HepG2 (cell line): ENCODE results near the gene NUTF2. TPM values are rescaled to one million over a fixed set of nuclear protein-coding genes. Genes with fewer than 3 reads are reported as not detected.

Experiments used
- ASH2L ChIP-seq: fragments of 300-600, 200-600 bp; sonication (generic); IDR thresholded peaks from 2 replicates; pipeline ENCODE4 v1.7.0; 2017; ENCODE audit warnings: low read depth, mild to moderate bottlenecking, moderate library complexity, mixed read lengths, low read length; ENCODE audit not compliant: insufficient read length
- CENPT ChIP-seq: sonication (generic); formaldehyde crosslinking; IDR thresholded peaks from 2 replicates; pipeline ENCODE4 v1.8.0; 2022; ENCODE audit warnings: low read depth, mild to moderate bottlenecking, moderate library complexity, missing genetic modification reagents
- GABPA ChIP-seq, 2 experiments: IDR thresholded peaks; 2 replicates each; pipeline ENCODE4 v1.6.1; 2011 to 2016; ENCODE audit warnings: low read depth in 2 of 2, low read length in 1 of 2, missing biosample characterization in 1 of 2, missing genetic modification characterization in 1 of 2
- HOXD1 ChIP-seq: sonication (generic); formaldehyde crosslinking; IDR thresholded peaks from 2 replicates; pipeline ENCODE4 v1.5.0; 2020; ENCODE audit warnings: missing genetic modification reagents
- MEF2D ChIP-seq: sonication (generic); formaldehyde crosslinking; IDR thresholded peaks from 2 replicates; pipeline ENCODE4 v1.5.1; 2020; ENCODE audit warnings: mild to moderate bottlenecking, missing genetic modification reagents
- MYNN ChIP-seq: sonication (generic); formaldehyde crosslinking; IDR thresholded peaks from 2 replicates; pipeline ENCODE4 v1.4.0; 2020; ENCODE audit warnings: mild to moderate bottlenecking, low read depth, missing genetic modification reagents
- RARA ChIP-seq: IDR thresholded peaks from 2 replicates; pipeline ENCODE4 v1.6.1; 2016; ENCODE audit warnings: missing genetic modification reagents, missing compliant biosample characterization
- SALL2 ChIP-seq: sonication (generic); formaldehyde crosslinking; IDR thresholded peaks from 2 replicates; pipeline ENCODE4 v1.8.1; 2023; ENCODE audit warnings: mild to moderate bottlenecking, missing genetic modification reagents, inconsistent platforms
- TEAD3 ChIP-seq: optimal IDR thresholded peaks from 2 replicates; pipeline ENCODE3; 2016; ENCODE audit warnings: borderline replicate concordance
- ZNF160 ChIP-seq: sonication (generic); formaldehyde crosslinking; IDR thresholded peaks from 2 replicates; pipeline ENCODE4 v1.8.0; 2022; ENCODE audit warnings: mild to moderate bottlenecking, inconsistent platforms, missing genetic modification reagents
- ZNF282 ChIP-seq: fragments of 450-650 bp; IDR thresholded peaks from 2 replicates; pipeline ENCODE4 v1.6.1; 2018; ENCODE audit not compliant: partially characterized antibody
- ZNF382 ChIP-seq: sonication (generic); formaldehyde crosslinking; IDR thresholded peaks from 2 replicates; pipeline ENCODE4 v1.5.0; 2020; ENCODE audit warnings: missing genetic modification reagents, mild to moderate bottlenecking, borderline replicate concordance
- ZNF431 ChIP-seq: sonication (generic); formaldehyde crosslinking; IDR thresholded peaks from 2 replicates; pipeline ENCODE4 v1.9.0; 2022; ENCODE audit warnings: missing genetic modification reagents, low read depth, mild to moderate bottlenecking, borderline replicate concordance
- ZNF629 ChIP-seq: sonication (generic); formaldehyde crosslinking; conservative IDR thresholded peaks from 2 replicates; pipeline ENCODE4 v1.5.0; 2020; ENCODE audit warnings: missing genetic modification reagents
- polyA plus RNA-seq, 8 experiments: library from polyadenylated mRNA; depleted of rRNA in 3 of 8; stranded (reverse) in 7 of 8; unstranded in 1 of 8; fragments of >200 nt; fragmentation: Illumina TruSeq in 4 of 8; extraction: Trizol in 4 of 8; gene quantifications; 2 replicates each; pipeline versions ENCODE4 v1.2.1 to v1.2.3, GENCODE V29; 2011 to 2016; ENCODE audit warnings: low read depth in 4 of 8, missing spikeins in 1 of 8, mixed read lengths in 1 of 8; ENCODE audit not compliant: insufficient read depth in 1 of 8
- total RNA-seq, 5 experiments: library from RNA; depleted of rRNA; stranded (reverse); fragments of >200 nt; fragmentation: Illumina TruSeq; extraction: Trizol; gene quantifications; 2 replicates each; pipeline ENCODE4 v1.2.3, GENCODE V29; 2016; ENCODE audit warnings: low read depth in 1 of 5
- TF ChIP-seq, protein P1 (sequence below): sonication (generic); formaldehyde crosslinking; IDR thresholded peaks from 2 replicates; pipeline ENCODE4 v1.5.0; 2020; ENCODE audit warnings: missing genetic modification reagents
- TF ChIP-seq, protein P2 (sequence below): sonication (generic); formaldehyde crosslinking; IDR thresholded peaks from 2 replicates; pipeline ENCODE4 v1.8.0; 2023; ENCODE audit warnings: mild to moderate bottlenecking, missing genetic modification reagents
- TF ChIP-seq, protein P3 (sequence below), 2 experiments: sonication (generic) in 1 of 2; formaldehyde crosslinking in 1 of 2; IDR thresholded peaks; 2 replicates each; pipeline versions ENCODE4 v1.6.1 to v1.9.0; 2014 to 2022; ENCODE audit warnings: antibody characterized with exemption in 1 of 2, borderline replicate concordance in 1 of 2, inconsistent platforms in 1 of 2, low read depth in 1 of 2, missing genetic modification reagents in 1 of 2

Gene NUTF2
- total and polyA plus RNA-seq, 2 of the 13 experiments (the other 11 are each of a cell fraction or from before 2014, with no cell fraction given), result 168 to 214 TPM

DNA sequence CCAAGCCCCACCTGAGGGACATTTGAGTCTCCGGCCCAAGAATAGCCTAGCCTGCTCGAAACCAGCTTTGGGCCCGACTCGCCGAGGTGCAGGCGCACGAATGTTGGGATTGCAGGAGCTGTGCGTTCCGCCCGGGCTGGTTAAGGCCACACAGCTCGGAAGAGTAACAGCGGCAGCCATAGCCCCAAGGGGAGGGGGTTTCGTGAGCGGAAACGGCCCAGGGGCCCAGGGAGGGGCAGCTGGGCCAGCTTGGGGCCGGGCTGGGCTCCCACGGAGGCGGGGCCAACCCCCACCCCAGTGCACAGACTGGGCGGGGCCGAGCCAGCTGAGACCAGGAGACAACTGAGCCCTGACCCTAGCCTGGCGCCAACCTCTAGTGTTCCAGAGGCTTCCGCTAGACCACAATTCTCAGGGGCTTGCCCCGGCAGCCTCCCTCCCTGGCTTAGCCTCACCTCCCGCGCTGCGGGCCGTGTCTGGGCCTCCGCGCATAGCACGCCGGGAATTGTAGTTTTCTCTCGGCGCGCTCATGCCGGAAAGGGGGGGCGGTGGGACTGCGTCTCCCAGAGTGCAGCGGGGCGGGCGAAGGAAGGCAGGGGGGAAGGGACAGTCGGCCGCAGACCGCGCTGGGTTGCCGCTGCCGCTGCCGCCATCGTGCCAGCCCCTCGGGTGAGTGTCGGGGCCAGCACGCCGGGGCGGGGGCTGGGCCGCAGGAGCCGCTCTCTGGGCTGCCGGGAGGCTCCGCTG, at the start of gene NUTF2 (continued):
- TF ChIP-seq MYNN (no peak; the same call in 1 of the 2 replicates), TEAD3 (CRISPR knock-in tag) (peak; percentile 66), CENPT (CRISPR knock-in tag) (0 out of 2 replicates have a peak, but pooled peaks have one; percentile 38), GABPA (IDR thresholded peaks at IDR 0.05; ENCODE audit: low read depth, low read length) (no peak), GABPA (CRISPR knock-in tag; IDR thresholded peaks at IDR 0.05; ENCODE audit: low read depth) (peak; percentile 91), ZNF382 (CRISPR knock-in tag) (no peak), ASH2L (peak; percentile 83), ZNF282 (no peak), RARA (CRISPR knock-in tag) (peak; percentile 81), HOXD1 (CRISPR knock-in tag) (peak; percentile 14; the same call in 1 of the 2 replicates), SALL2 (CRISPR knock-in tag) (peak; percentile 77), ZNF431 (CRISPR knock-in tag) (peak; percentile 13; the same call in 1 of the 2 replicates), ZNF160 (CRISPR knock-in tag) (no peak; the same call in 1 of the 2 replicates), ZNF629 (CRISPR knock-in tag) (no peak), MEF2D (CRISPR knock-in tag) (peak; percentile 72; the same call in 1 of the 2 replicates)
- TF ChIP-seq, protein P1, sequence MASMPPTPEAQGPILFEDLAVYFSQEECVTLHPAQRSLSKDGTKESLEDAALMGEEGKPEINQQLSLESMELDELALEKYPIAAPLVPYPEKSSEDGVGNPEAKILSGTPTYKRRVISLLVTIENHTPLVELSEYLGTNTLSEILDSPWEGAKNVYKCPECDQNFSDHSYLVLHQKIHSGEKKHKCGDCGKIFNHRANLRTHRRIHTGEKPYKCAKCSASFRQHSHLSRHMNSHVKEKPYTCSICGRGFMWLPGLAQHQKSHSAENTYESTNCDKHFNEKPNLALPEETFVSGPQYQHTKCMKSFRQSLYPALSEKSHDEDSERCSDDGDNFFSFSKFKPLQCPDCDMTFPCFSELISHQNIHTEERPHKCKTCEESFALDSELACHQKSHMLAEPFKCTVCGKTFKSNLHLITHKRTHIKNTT (CRISPR knock-in tag), result peak; percentile 71
- TF ChIP-seq, protein P2, sequence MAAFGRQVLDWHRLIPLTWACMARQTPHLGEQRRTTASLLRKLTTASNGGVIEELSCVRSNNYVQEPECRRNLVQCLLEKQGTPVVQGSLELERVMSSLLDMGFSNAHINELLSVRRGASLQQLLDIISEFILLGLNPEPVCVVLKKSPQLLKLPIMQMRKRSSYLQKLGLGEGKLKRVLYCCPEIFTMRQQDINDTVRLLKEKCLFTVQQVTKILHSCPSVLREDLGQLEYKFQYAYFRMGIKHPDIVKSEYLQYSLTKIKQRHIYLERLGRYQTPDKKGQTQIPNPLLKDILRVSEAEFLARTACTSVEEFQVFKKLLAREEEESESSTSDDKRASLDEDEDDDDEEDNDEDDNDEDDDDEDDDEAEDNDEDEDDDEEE (CRISPR knock-in tag), result peak; percentile 82; the same call in 1 of the 2 replicates
- TF ChIP-seq, protein P3, sequence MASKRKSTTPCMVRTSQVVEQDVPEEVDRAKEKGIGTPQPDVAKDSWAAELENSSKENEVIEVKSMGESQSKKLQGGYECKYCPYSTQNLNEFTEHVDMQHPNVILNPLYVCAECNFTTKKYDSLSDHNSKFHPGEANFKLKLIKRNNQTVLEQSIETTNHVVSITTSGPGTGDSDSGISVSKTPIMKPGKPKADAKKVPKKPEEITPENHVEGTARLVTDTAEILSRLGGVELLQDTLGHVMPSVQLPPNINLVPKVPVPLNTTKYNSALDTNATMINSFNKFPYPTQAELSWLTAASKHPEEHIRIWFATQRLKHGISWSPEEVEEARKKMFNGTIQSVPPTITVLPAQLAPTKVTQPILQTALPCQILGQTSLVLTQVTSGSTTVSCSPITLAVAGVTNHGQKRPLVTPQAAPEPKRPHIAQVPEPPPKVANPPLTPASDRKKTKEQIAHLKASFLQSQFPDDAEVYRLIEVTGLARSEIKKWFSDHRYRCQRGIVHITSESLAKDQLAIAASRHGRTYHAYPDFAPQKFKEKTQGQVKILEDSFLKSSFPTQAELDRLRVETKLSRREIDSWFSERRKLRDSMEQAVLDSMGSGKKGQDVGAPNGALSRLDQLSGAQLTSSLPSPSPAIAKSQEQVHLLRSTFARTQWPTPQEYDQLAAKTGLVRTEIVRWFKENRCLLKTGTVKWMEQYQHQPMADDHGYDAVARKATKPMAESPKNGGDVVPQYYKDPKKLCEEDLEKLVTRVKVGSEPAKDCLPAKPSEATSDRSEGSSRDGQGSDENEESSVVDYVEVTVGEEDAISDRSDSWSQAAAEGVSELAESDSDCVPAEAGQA (IDR thresholded peaks at IDR 0.05; ENCODE audit: low read depth), result peak; percentile 76; the same call in 1 of the 2 replicates
- TF ChIP-seq, protein P3 (CRISPR knock-in tag; IDR thresholded peaks at IDR 0.05; ENCODE audit: borderline replicate concordance), result 0 out of 2 replicates have a peak, but pooled peaks have one; percentile 32
